Measurements from ENCODE around the gene FFAR2. TPM values are rescaled to one million over a fixed set of nuclear protein-coding genes. Genes with fewer than 3 reads are reported as not detected.

The FFAR2 gene
- total RNA-seq, 6 experiments from 2014 or later: 0.30 to 0.64 (median 0.35) TPM; not detected in 3

- intact Hi-C loops (cut with DNase I): loop anchor here in 1 of 2 donors (10.0 kb wide), 1 partner anchor 58 kb away; no protein-coding TSS in a partner anchor
- H3K27ac ChIP-seq: no peak overlapping the region
- TF ChIP-seq, protein P1, sequence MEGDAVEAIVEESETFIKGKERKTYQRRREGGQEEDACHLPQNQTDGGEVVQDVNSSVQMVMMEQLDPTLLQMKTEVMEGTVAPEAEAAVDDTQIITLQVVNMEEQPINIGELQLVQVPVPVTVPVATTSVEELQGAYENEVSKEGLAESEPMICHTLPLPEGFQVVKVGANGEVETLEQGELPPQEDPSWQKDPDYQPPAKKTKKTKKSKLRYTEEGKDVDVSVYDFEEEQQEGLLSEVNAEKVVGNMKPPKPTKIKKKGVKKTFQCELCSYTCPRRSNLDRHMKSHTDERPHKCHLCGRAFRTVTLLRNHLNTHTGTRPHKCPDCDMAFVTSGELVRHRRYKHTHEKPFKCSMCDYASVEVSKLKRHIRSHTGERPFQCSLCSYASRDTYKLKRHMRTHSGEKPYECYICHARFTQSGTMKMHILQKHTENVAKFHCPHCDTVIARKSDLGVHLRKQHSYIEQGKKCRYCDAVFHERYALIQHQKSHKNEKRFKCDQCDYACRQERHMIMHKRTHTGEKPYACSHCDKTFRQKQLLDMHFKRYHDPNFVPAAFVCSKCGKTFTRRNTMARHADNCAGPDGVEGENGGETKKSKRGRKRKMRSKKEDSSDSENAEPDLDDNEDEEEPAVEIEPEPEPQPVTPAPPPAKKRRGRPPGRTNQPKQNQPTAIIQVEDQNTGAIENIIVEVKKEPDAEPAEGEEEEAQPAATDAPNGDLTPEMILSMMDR (IDR thresholded peaks at IDR 0.05): no peak
- no peak for TF ChIP-seq POLR2A (IDR thresholded peaks at IDR 0.05)
- H3K36me3 ChIP-seq: no peaks in the 10 kb centered on the region
- H3K4me3 ChIP-seq: no peak overlapping the region
- DNase-seq (peak in 1 of 3 donors; percentile 27), ATAC-seq (no peak)
- no peaks in the 10 kb centered on the region for H3K27me3 ChIP-seq
- H3K9me3 ChIP-seq: no peaks in the 10 kb centered on the region
- H3K4me1 ChIP-seq: peaks cover 0 to 8% (median 0%) of the 10 kb centered on the region in 4 donors
- WGBS (ENCODE audit: insufficient coverage, low coverage, low lambda C conversion rate, missing lambda C conversion rate): 73% methylated on average over 7 of the region's 7 CpGs
These were observed 31.7 kb upstream of the FFAR2 start for GRCh38 chr19:35416331-35416730.

GRCh38 chr19:35417278-35417677 lies 30.8 kb upstream of the FFAR2 start:
- 86% methylated on average over 1 of the region's 2 CpGs for WGBS (ENCODE audit: insufficient coverage, low coverage, low lambda C conversion rate, missing lambda C conversion rate)

DNA sequence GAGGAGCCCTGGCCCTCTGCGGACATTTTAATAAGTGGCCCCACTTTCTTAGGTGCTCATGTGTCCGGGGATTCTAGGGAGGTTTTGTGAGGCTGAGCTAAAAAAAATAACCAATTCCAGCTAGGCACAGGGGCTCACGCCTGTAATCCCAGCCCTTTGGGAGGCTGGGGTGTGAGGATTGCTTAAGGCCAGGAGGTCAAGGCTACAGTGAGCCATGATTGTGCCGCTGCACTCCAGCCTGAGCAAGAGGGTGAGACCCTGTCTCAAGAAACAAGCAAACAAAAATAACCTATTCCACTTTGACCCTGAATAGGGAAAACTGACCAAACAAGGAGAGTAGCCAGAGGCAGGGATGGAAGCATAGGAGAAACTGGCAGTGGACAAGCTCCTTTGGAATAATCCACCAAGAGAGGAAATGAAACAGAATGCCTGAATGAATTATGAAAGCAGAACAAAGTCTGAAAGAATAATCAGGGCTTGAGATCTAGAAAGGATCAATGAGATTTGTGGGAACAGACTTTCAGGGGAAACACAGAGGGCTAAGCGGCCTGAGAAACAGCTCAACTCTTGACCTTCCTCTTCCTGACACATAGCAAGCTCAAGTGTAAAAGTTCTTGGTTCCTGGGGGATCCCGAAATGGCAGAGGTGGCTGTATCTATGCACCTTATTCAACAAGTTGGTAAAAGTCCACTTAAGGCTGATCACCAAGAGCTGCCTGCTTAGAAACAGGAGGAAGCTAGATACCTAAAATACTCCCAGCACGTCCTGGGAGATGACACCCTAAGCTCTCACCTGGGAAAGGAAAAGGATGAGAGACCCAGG lies 30.1 kb upstream of the FFAR2 start:
- Histone ChIP-seq H3K9me3 (no peaks in the 10 kb centered on the region), H3K36me3 (no peaks in the 10 kb centered on the region), H3K27ac (no peak overlapping the region), H3K4me3 (no peak overlapping the region), H3K27me3 (no peaks in the 10 kb centered on the region), H3K4me1 (peaks cover 0 to 8% (median 0%) of the 10 kb centered on the region in 4 donors)
- ATAC-seq: no peak
- no peak for DNase-seq
- WGBS (ENCODE audit: insufficient coverage, low coverage, low lambda C conversion rate, missing lambda C conversion rate): 48% methylated on average over 4 of the region's 7 CpGs
- intact Hi-C loops (cut with DNase I): loop anchor here in 1 of 2 donors (10.0 kb wide), 1 partner anchor 57 kb away; no protein-coding TSS in a partner anchor
- TF ChIP-seq, protein P1 (IDR thresholded peaks at IDR 0.05): no peak
- TF ChIP-seq POLR2A (IDR thresholded peaks at IDR 0.05): no peak

More at GRCh38 chr19:35417278-35417677, 30.8 kb upstream of the FFAR2 start:
- intact Hi-C loops (cut with DNase I): loop anchor here in 1 of 2 donors (10.0 kb wide), 1 partner anchor 58 kb away; no protein-coding TSS in a partner anchor
- Histone ChIP-seq H3K27me3 (no peaks in the 10 kb centered on the region), H3K4me1 (peaks cover 0 to 8% (median 0%) of the 10 kb centered on the region in 4 donors), H3K4me3 (no peak overlapping the region), H3K27ac (no peak overlapping the region), H3K9me3 (no peaks in the 10 kb centered on the region), H3K36me3 (no peaks in the 10 kb centered on the region)
- ATAC-seq (no peak), DNase-seq (no peak)
- TF ChIP-seq, protein P1 (IDR thresholded peaks at IDR 0.05): no peak
- no peak for TF ChIP-seq POLR2A (IDR thresholded peaks at IDR 0.05)

GRCh38 chr19:35419046-35419445 lies 29.0 kb upstream of the FFAR2 start:
- intact Hi-C loops (cut with DNase I): loop anchor here in 1 of 2 donors (10.0 kb wide), 1 partner anchor 56 kb away; no protein-coding TSS in a partner anchor

More at GRCh38 chr19:35419046-35419445, 29.0 kb upstream of the FFAR2 start:
- Histone ChIP-seq H3K4me1 (peaks cover 0 to 8% (median 0%) of the 10 kb centered on the region in 4 donors), H3K27ac (no peak overlapping the region), H3K9me3 (no peaks in the 10 kb centered on the region), H3K27me3 (no peaks in the 10 kb centered on the region), H3K4me3 (no peak overlapping the region), H3K36me3 (no peaks in the 10 kb centered on the region)
- TF ChIP-seq, protein P1 (IDR thresholded peaks at IDR 0.05): no peak
- no peak for TF ChIP-seq POLR2A (IDR thresholded peaks at IDR 0.05)
- ATAC-seq (no peak), DNase-seq (no peak)
- WGBS (ENCODE audit: insufficient coverage, low coverage, low lambda C conversion rate, missing lambda C conversion rate): no CpG with 5 or more reads among the region's 3 CpGs
